ENCODE data around the gene ODAPH. TPM values are rescaled to one million over a fixed set of nuclear protein-coding genes. Genes with fewer than 3 reads are reported as not detected.
"Not testable (repeated sequence)": the region's sequence is repeated elsewhere in the genome, so short reads cannot be mapped to it uniquely, and the experiment has no call there.

The ODAPH gene
- total and polyA plus RNA-seq, 8 donors: 0.31 to 0.71 (median 0.54) TPM; not detected in 5

- peak; percentile 96 for ATAC-seq
- peak; percentile 95 to 98 (median 96) for DNase-seq
- H3K27ac ChIP-seq: peak within 1 kb of the TSS; percentile 97 to 99
- intact Hi-C loops (cut with DNase I): no loop called here
- H3K4me3 ChIP-seq: peak within 1 kb of the TSS; percentile 74 to 87
- H3K36me3 ChIP-seq: peaks cover 5 to 23% of the 10 kb centered on the region in 2 donors
- H3K9me3 ChIP-seq: no peaks in the 10 kb centered on the region
- H3K4me1 ChIP-seq: peaks cover 24 to 51% of the 10 kb centered on the region in 2 donors
- H3K27me3 ChIP-seq: no peaks in the 10 kb centered on the region
- no peak for TF ChIP-seq CTCF (IDR thresholded peaks at IDR 0.05)
Measured at GRCh38 chr4:75514131-75514948, 41.5 kb upstream of the ODAPH start, which contains the start of the genes RCHY1 and THAP6. Gene RCHY1, minus strand, starts transcription at chr4:75514403. Its CDS starts 117 bp downstream, at chr4:75514286. Gene THAP6, plus strand, starts transcription at chr4:75514473. Its CDS starts 980 bp downstream, at chr4:75515453.

- H3K4me1 ChIP-seq: peaks cover 24 to 48% of the 10 kb centered on the region in 2 donors
- no peaks in the 10 kb centered on the region for H3K9me3 ChIP-seq
- intact Hi-C loops (cut with DNase I): no loop called here
- H3K36me3 ChIP-seq: peaks cover 5 to 23% of the 10 kb centered on the region in 2 donors
- ATAC-seq (peak; percentile 0), DNase-seq (peak in 1 of 4 donors; percentile 6)
- H3K27ac ChIP-seq: peak overlapping the region; percentile 97 to 99
- TF ChIP-seq CTCF (IDR thresholded peaks at IDR 0.05): no peak
- no peaks in the 10 kb centered on the region for H3K27me3 ChIP-seq
- H3K4me3 ChIP-seq: peak overlapping the region; percentile 74 to 87
Measured at GRCh38 chr4:75514949-75515612, 40.8 kb upstream of the ODAPH start.

GRCh38 chr4:75516144-75516543 is 39.7 kb upstream of the ODAPH start:
- TF ChIP-seq CTCF (IDR thresholded peaks at IDR 0.05): no peak
- H3K36me3 ChIP-seq: peaks cover 5 to 23% of the 10 kb centered on the region in 2 donors
- H3K9me3 ChIP-seq: no peaks in the 10 kb centered on the region
- intact Hi-C loops (cut with DNase I): no loop called here
- ATAC-seq: no peak
- H3K27me3 ChIP-seq: no peaks in the 10 kb centered on the region
- H3K27ac ChIP-seq: no peak overlapping the region
- H3K4me3 ChIP-seq: no peak overlapping the region
- no peak for DNase-seq
- H3K4me1 ChIP-seq: peaks cover 24 to 37% of the 10 kb centered on the region in 2 donors

- DNase-seq; H3K4me3 ChIP-seq; H3K27me3 ChIP-seq; ATAC-seq; H3K9me3 ChIP-seq; H3K27ac ChIP-seq; intact Hi-C loops (cut with DNase I): not testable (repeated sequence)
- peaks cover 6 to 14% of the 10 kb centered on the region in 2 donors for H3K4me1 ChIP-seq
- peaks cover 5 to 43% of the 10 kb centered on the region in 2 donors for H3K36me3 ChIP-seq
Measured at GRCh38 chr4:75519452-75519851, 36.4 kb upstream of the ODAPH start.

GRCh38 chr4:75525086-75525485 is 30.8 kb upstream of the ODAPH start:
- H3K4me3 ChIP-seq: no peak overlapping the region
- H3K27ac ChIP-seq: no peak overlapping the region
- no peaks in the 10 kb centered on the region for H3K4me1 ChIP-seq
- intact Hi-C loops (cut with DNase I): no loop called here
- no peaks in the 10 kb centered on the region for H3K27me3 ChIP-seq
- TF ChIP-seq CTCF (IDR thresholded peaks at IDR 0.05): no peak
- ATAC-seq (no peak), DNase-seq (peak in 2 of 4 donors; percentile 17 to 28)
- no peaks in the 10 kb centered on the region for H3K9me3 ChIP-seq
- H3K36me3 ChIP-seq: peaks cover 0 to 76% of the 10 kb centered on the region in 2 donors
